Large intestine (tissue), 3 donors: ENCODE data around the gene PCNX3. TPM values are rescaled to one million over a fixed set of nuclear protein-coding genes. Genes with fewer than 3 reads are reported as not detected.

Source experiments
- DNase-seq, 2 donors: peaks; one replicate each; pipeline versions ENCODE4 v3.0.0 to v3.0.0-alpha.2; 2013
- H3K27ac ChIP-seq: one replicate; pipeline ENCODE4 v1.5.1; 2013; ENCODE audit warnings: low read length
- H3K27me3 ChIP-seq: 2 replicates; pipeline ENCODE4 v1.6.1; 2013; ENCODE audit warnings: low read length; ENCODE audit not compliant: control insufficient read depth, insufficient read depth
- H3K36me3 ChIP-seq: 2 replicates; pipeline ENCODE4 v1.6.1; 2013; ENCODE audit warnings: low read length; ENCODE audit not compliant: control insufficient read depth, insufficient read depth
- H3K4me1 ChIP-seq: one replicate; pipeline ENCODE4 v1.6.1; 2013; ENCODE audit warnings: low read length; ENCODE audit not compliant: control insufficient read depth, insufficient read depth
- H3K4me3 ChIP-seq: one replicate; pipeline ENCODE4 v1.5.1; 2013; ENCODE audit warnings: low read length
- H3K9me3 ChIP-seq: one replicate; pipeline ENCODE4 v1.6.1; 2013; ENCODE audit warnings: mild to moderate bottlenecking, low read depth, low read length, moderate library complexity; ENCODE audit not compliant: control insufficient read depth
- WGBS: methylation state at CpG from one replicate; pipeline ENCODE4 v1.1.5; 2013; ENCODE audit warnings: low lambda C conversion rate; ENCODE audit not compliant: insufficient coverage; 5-methylcytosine and 5-hydroxymethylcytosine counted together
- polyA plus RNA-seq: library from polyadenylated mRNA; unstranded; fragments of 120-200 nt; gene quantifications from one replicate; pipeline ENCODE4 v1.2.1, GENCODE V29; 2013

The PCNX3 gene
- polyA plus RNA-seq, 1 donor, result 29.1 TPM

- Histone ChIP-seq H3K27ac (no peak overlapping the region), H3K4me3 (no peak overlapping the region), H3K4me1 (peaks cover 34% of the 10 kb centered on the region), H3K27me3 (peaks cover 9% of the 10 kb centered on the region), H3K9me3 (peaks cover 9% of the 10 kb centered on the region), H3K36me3 (peaks cover 10% of the 10 kb centered on the region)
- no peak for DNase-seq
- WGBS, result no CpG with 5 or more reads among the region's 16 CpGs
These were observed 25.9 kb downstream of the PCNX3 start for GRCh38 chr11:65641297-65642013.

DNA sequence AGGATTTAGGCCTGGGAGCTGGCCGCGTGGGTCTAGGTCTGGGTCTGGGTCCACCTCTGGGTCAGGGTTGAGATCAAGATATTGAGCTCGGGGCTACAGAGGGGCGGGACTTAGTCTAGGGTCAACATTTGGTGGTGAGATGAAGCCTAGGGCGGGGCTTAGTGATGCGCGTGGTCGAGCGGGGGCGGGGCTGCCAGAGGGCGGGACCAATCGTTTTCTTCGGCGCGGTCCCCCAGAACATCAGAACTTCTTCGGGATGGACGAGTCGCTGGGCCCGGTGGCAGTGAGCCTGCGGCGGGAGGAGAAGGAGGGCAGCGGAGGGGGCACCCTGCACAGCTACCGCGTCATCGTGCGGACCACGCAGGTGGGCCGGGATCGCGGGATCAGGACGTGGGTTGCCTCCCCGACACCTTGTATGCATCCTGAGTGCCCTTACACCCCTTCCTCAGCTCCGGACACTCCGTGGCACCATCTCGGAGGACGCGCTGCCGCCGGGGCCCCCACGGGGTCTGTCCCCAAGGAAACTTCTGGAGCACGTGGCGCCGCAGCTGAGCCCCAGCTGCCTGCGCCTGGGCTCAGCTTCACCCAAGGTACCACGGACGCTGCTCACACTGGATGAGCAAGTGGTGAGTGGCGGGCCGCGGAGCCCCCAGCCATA is 26.6 kb downstream of the PCNX3 start:
- H3K4me1 ChIP-seq, result peaks cover 37% of the 10 kb centered on the region
- H3K4me3 ChIP-seq, result no peak overlapping the region
- peaks cover 15% of the 10 kb centered on the region for H3K9me3 ChIP-seq
- H3K36me3 ChIP-seq, result peaks cover 3% of the 10 kb centered on the region
- DNase-seq, result no peak
- WGBS, result no CpG with 5 or more reads among the region's 49 CpGs
- no peak overlapping the region for H3K27ac ChIP-seq
- H3K27me3 ChIP-seq, result peaks cover 9% of the 10 kb centered on the region

GRCh38 chr11:65643971-65644370 is 28.4 kb downstream of the PCNX3 start:
- H3K9me3 ChIP-seq, result peaks cover 15% of the 10 kb centered on the region

GRCh38 chr11:65644837-65645236 is 29.3 kb downstream of the PCNX3 start:
- H3K4me1 ChIP-seq, result peaks cover 28% of the 10 kb centered on the region
- WGBS, result no CpG with 5 or more reads among the region's 11 CpGs
- H3K9me3 ChIP-seq, result peaks cover 15% of the 10 kb centered on the region
- H3K4me3 ChIP-seq, result no peak overlapping the region
- no peak overlapping the region for H3K27ac ChIP-seq
- peaks cover 11% of the 10 kb centered on the region for H3K36me3 ChIP-seq
- H3K27me3 ChIP-seq, result peaks cover 9% of the 10 kb centered on the region
- no peak for DNase-seq

More at GRCh38 chr11:65643971-65644370, 28.4 kb downstream of the PCNX3 start:
- no peak overlapping the region for H3K27ac ChIP-seq
- H3K36me3 ChIP-seq, result peaks cover 4% of the 10 kb centered on the region
- peaks cover 9% of the 10 kb centered on the region for H3K27me3 ChIP-seq
- H3K4me3 ChIP-seq, result no peak overlapping the region
- WGBS, result no CpG with 5 or more reads among the region's 6 CpGs
- peak; percentile 61 to 68 for DNase-seq
- peaks cover 28% of the 10 kb centered on the region for H3K4me1 ChIP-seq

DNA sequence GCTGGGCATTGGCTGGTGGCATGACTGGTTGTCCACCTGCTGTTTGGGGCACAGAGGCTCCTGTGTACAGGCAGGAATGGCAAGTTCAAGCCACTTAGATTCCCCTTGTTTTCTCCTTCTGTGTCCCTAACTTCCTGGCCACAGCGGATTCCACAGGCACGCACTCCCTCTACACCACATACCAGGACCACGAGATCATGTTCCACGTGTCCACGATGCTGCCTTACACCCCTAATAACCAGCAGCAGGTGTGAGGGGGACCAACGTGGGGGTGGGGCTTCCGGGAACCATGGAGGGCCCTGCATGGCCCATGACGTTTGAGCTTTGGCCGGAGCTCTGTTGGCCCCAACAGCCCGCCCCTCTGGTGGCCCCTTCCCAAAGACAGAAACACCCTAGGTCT is 30.1 kb downstream of the PCNX3 start:
- no peak for DNase-seq

DNA sequence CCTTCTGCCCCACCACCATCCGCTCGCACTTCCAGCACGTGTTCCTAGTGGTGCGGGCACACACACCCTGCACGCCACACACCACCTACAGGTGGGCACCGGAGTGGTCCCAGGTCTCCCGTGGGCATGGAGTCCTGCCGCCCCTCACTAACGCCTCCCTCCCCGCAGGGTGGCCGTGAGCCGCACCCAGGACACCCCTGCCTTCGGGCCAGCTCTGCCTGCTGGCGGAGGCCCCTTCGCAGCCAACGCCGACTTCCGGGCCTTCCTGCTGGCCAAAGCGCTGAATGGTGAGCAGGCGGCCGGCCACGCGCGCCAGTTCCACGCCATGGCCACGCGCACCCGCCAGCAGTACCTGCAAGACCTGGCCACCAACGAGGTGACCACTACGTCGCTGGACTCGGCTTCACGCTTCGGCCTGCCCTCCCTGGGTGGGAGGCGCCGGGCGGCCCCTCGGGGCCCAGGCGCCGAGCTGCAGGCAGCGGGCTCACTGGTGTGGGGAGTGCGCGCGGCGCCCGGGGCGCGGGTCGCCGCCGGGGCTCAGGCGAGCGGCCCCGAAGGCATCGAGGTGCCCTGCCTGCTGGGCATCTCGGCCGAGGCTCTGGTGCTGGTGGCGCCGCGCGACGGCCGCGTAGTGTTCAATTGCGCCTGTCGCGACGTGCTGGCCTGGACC is 30.8 kb downstream of the PCNX3 start:
- Histone ChIP-seq H3K4me1 (peaks cover 32% of the 10 kb centered on the region), H3K9me3 (peaks cover 15% of the 10 kb centered on the region), H3K4me3 (peak overlapping the region; percentile 52), H3K27ac (no peak overlapping the region), H3K36me3 (peaks cover 25% of the 10 kb centered on the region), H3K27me3 (peaks cover 9% of the 10 kb centered on the region)
- no peak for DNase-seq
- no CpG with 5 or more reads among the region's 68 CpGs for WGBS

More for the DNA sequence above, 30.1 kb downstream of the PCNX3 start:
- peaks cover 9% of the 10 kb centered on the region for H3K27me3 ChIP-seq
- H3K36me3 ChIP-seq, result peaks cover 19% of the 10 kb centered on the region
- H3K4me1 ChIP-seq, result peaks cover 28% of the 10 kb centered on the region
- no peak overlapping the region for H3K4me3 ChIP-seq
- peaks cover 15% of the 10 kb centered on the region for H3K9me3 ChIP-seq
- no CpG with 5 or more reads among the region's 10 CpGs for WGBS
- H3K27ac ChIP-seq, result no peak overlapping the region

GRCh38 chr11:65646958-65647701 is 31.6 kb downstream of the PCNX3 start:
- Histone ChIP-seq H3K4me1 (peaks cover 34% of the 10 kb centered on the region), H3K27me3 (peaks cover 4% of the 10 kb centered on the region), H3K9me3 (peaks cover 13% of the 10 kb centered on the region), H3K27ac (no peak overlapping the region), H3K4me3 (peak overlapping the region; percentile 52), H3K36me3 (peaks cover 25% of the 10 kb centered on the region)
- no CpG with 5 or more reads among the region's 87 CpGs for WGBS
- peak; percentile 45 to 77 for DNase-seq

- Histone ChIP-seq H3K36me3 (peaks cover 27% of the 10 kb centered on the region), H3K27me3 (no peaks in the 10 kb centered on the region), H3K4me3 (no peak overlapping the region), H3K27ac (no peak overlapping the region), H3K4me1 (peaks cover 37% of the 10 kb centered on the region), H3K9me3 (peaks cover 10% of the 10 kb centered on the region)
- no CpG with 5 or more reads among the region's 12 CpGs for WGBS
- no peak for DNase-seq
These were observed 33.5 kb downstream of the PCNX3 start for GRCh38 chr11:65648997-65649493.

DNA sequence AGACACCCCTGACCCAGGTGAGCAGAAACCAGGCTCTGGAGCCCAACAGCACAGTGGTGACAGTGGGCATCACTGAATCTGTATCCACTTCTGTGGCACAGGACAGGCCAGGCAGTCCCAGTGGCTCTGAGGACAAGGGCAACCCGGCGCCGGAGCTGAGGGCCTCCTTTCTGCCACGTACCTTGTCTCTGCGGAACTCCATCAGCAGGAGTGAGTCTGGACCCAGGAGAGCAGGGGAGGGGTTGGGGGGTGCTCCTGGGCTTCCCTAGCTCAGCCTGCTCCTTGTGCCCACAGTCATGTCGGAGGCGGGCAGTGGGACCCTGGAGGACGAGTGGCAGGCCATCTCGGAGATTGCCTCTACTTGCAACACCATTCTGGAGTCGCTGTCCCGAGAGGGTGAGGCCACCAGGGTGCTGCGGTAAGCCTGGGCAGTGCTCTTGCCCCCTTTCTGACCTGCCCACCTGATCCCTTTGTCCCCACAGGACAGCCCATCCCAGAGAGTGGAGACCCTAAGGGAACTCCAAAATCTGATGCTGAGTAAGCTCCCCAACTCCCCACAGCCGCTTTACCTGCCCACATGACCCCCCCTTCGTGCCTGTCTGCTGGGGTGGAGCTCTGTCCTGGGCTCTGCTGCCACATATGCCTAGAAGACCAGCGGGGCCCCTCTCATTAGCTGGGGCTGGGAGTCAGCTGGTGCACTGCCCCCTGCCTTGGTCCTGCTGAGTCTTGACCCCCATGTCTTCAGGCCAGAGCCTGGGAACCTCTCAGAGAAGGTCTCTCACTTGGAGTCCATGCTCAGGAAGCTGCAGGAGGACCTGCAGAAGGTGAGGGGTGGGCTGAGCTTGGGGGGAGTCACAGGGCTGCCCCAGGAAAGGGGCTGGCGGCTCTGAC is 34.3 kb downstream of the PCNX3 start:
- Histone ChIP-seq H3K27ac (no peak overlapping the region), H3K36me3 (peaks cover 35% of the 10 kb centered on the region), H3K27me3 (no peaks in the 10 kb centered on the region), H3K4me3 (no peak overlapping the region), H3K9me3 (peaks cover 10% of the 10 kb centered on the region), H3K4me1 (peaks cover 37% of the 10 kb centered on the region)
- no CpG with 5 or more reads among the region's 16 CpGs for WGBS
- no peak for DNase-seq
